ENCODE results near the gene APBA3. TPM values are rescaled to one million over a fixed set of nuclear protein-coding genes. Genes with fewer than 3 reads are reported as not detected.

APBA3 gene
- total RNA-seq, 2 experiments from 2014 or later, result 28.6 to 30.0 TPM

- no peaks in the 10 kb centered on the region for H3K4me1 Mint-ChIP-seq (ENCODE audit: low read depth)
These were observed 29.4 kb downstream of the APBA3 start for GRCh38 chr19:3732108-3732507.

GRCh38 chr19:3730457-3730958 lies 31.0 kb downstream of the APBA3 start:
- no peak for DNase-seq
- CTCF ChIA-PET, result no interaction called here
- intact Hi-C loops (cut with micrococcal nuclease), result no loop called here
- no peaks in the 10 kb centered on the region for H3K36me3 Mint-ChIP-seq (ENCODE audit: low read depth)
- H3K27ac Mint-ChIP-seq, result no peak overlapping the region
- no peak overlapping the region for H3K4me3 Mint-ChIP-seq
- no peaks in the 10 kb centered on the region for H3K9me3 Mint-ChIP-seq
- H3K27me3 Mint-ChIP-seq (ENCODE audit: low read depth), result no peaks in the 10 kb centered on the region
- no peaks in the 10 kb centered on the region for H3K4me1 Mint-ChIP-seq (ENCODE audit: low read depth)

More at GRCh38 chr19:3732108-3732507, 29.4 kb downstream of the APBA3 start:
- no peaks in the 10 kb centered on the region for H3K27me3 Mint-ChIP-seq (ENCODE audit: low read depth)
- no peaks in the 10 kb centered on the region for H3K9me3 Mint-ChIP-seq
- intact Hi-C loops (cut with micrococcal nuclease), result no loop called here
- no peaks in the 10 kb centered on the region for H3K36me3 Mint-ChIP-seq (ENCODE audit: low read depth)
- DNase-seq, result no peak
- H3K27ac Mint-ChIP-seq, result no peak overlapping the region
- H3K4me3 Mint-ChIP-seq, result no peak overlapping the region
- CTCF ChIA-PET, result interaction anchor here (0.7 kb wide), 1 partner anchor 11 kb away, joined by 4 read pairs; no protein-coding TSS in a partner anchor

DNA sequence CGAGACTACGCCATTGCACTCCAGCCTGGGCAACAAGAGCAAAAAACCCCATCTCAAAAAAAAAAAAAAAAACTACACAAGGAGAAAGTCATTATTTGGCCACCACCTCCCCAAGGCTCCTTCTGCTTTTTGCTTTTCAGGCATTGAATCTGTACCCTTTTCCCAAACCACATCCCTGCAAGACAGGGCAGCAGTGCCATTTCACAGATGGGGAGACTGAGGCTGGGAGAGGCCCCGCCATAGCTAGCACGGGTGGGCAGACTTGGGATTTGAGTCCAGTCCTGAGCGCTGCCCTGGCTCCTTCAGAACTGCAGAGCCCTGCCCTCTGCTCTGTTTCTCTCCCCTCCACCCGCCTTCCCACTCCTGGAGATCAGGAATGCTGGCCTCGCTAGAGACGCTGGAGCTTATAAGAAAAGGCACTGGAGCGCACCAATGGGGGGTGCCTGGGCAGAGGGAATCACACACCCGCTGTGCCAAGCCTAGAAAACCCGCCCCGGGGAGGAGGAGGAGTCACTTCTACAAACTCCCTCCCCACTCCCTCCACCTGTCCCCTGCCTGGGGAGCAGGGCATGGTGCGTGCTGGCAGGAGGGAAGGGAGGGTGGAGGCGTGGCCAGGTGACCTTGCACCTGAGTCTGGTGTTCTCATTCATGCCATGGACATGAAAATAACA lies 35.7 kb downstream of the APBA3 start:
- H3K9me3 Mint-ChIP-seq, result no peaks in the 10 kb centered on the region
- DNase-seq, result no peak
- H3K4me1 Mint-ChIP-seq (ENCODE audit: low read depth), result peaks cover 7% of the 10 kb centered on the region
- peaks cover 6% of the 10 kb centered on the region for H3K27me3 Mint-ChIP-seq (ENCODE audit: low read depth)
- intact Hi-C loops (cut with micrococcal nuclease), result no loop called here
- H3K36me3 Mint-ChIP-seq (ENCODE audit: low read depth), result no peaks in the 10 kb centered on the region
- no peak overlapping the region for H3K27ac Mint-ChIP-seq
- CTCF ChIA-PET, result interaction anchor here (0.7 kb wide), 1 partner anchor 284 kb away, joined by 3 read pairs; no protein-coding TSS in a partner anchor
- no peak overlapping the region for H3K4me3 Mint-ChIP-seq

DNA sequence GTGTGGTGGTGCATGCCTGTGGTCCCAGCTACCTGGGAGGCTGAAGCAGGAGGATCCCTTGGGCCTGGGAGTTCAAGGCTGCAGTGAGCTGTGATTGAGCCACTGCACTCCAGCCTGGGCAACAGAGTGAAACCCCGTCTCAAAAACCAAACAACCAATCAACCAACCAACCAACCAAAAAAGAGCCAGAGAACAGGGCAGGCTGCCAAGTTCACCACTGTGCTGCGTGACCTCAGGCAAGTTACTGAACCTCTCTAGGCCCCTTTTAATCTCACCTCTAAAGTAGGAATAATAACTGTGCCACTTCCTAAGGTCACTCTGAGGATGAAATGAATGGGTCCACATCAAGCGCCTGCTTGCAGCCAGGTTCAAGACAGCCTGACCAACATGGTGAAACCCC lies 36.4 kb downstream of the APBA3 start:
- Mint-ChIP-seq H3K27me3 (ENCODE audit: low read depth) (peaks cover 6% of the 10 kb centered on the region), H3K4me3 (no peak overlapping the region), H3K9me3 (no peaks in the 10 kb centered on the region), H3K27ac (no peak overlapping the region), H3K4me1 (ENCODE audit: low read depth) (peaks cover 7% of the 10 kb centered on the region), H3K36me3 (ENCODE audit: low read depth) (no peaks in the 10 kb centered on the region)
- no peak for DNase-seq
- intact Hi-C loops (cut with micrococcal nuclease), result no loop called here
- CTCF ChIA-PET, result interaction anchor here (0.7 kb wide), 1 partner anchor 283 kb away, joined by 3 read pairs; no protein-coding TSS in a partner anchor

DNA sequence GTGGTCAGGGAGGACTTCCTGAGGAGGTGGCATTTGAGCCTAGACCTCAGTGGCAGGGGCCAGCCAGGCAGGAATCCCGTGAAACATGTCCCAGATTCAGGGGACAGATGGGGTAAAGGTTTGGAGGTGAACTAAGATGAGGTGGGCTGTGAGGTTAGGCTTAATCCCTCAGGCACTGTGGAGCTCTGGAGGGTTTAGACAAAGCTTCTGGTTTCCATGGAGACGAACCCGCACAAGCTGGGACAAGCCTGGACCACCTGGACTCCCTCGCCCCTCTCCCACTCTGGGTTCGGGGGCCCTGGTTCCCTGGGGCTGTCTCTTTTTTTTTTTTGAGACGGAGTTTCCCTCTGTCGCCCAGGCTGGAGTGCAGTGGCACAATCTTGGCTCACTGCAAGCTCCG lies 37.6 kb downstream of the APBA3 start:
- intact Hi-C loops (cut with micrococcal nuclease), result no loop called here
- Mint-ChIP-seq H3K4me3 (no peak overlapping the region), H3K36me3 (ENCODE audit: low read depth) (no peaks in the 10 kb centered on the region), H3K9me3 (no peaks in the 10 kb centered on the region), H3K27ac (no peak overlapping the region), H3K4me1 (ENCODE audit: low read depth) (peaks cover 7% of the 10 kb centered on the region), H3K27me3 (ENCODE audit: low read depth) (peaks cover 9% of the 10 kb centered on the region)
- no peak for DNase-seq
- CTCF ChIA-PET, result interaction anchor here (0.7 kb wide), 1 partner anchor 58 kb away, joined by 3 read pairs; no protein-coding TSS in a partner anchor

- no peaks in the 10 kb centered on the region for H3K36me3 Mint-ChIP-seq (ENCODE audit: low read depth)
- intact Hi-C loops (cut with micrococcal nuclease), result no loop called here
- H3K27ac Mint-ChIP-seq, result no peak overlapping the region
- no peak overlapping the region for H3K4me3 Mint-ChIP-seq
- CTCF ChIA-PET, result interaction anchor here (0.7 kb wide), 1 partner anchor 57 kb away, joined by 3 read pairs; no protein-coding TSS in a partner anchor
- no peaks in the 10 kb centered on the region for H3K9me3 Mint-ChIP-seq
- peaks cover 7% of the 10 kb centered on the region for H3K4me1 Mint-ChIP-seq (ENCODE audit: low read depth)
- no peak for DNase-seq
- H3K27me3 Mint-ChIP-seq (ENCODE audit: low read depth), result peaks cover 9% of the 10 kb centered on the region
These were observed 38.4 kb downstream of the APBA3 start for GRCh38 chr19:3723110-3723488.

DNA sequence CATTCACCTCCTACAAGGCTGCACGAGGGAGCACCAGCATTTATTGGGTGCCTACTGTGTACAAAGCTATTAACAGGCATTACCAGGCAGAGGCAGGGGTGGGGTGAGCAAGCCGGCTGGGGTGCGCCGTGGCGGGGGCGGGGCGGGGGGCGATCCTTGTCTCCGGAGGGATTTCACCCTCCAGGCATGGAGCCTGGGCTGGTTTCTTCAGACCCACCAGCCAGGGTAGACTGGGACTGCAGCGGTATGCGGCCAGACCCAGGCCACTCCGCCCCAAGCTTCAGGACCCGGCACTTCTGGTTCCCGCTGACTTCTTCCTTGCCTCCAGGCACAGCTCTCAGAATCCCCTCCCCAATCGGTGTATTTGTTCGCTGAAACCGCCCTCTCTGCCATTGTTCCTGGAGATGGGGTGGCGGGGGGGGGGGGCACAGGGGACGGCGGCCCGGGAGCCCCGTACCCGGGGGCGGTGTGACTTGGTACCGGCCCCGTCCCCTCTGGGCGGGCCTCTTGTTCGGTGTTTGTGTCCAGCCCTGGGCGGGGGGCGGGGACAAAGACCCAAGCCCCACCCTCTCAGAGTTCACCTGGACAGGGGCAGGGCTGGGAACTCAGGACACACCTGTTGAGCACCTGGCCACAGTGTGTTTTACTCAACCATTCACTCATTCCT lies 38.9 kb downstream of the APBA3 start:
- DNase-seq, result no peak
- peaks cover 7% of the 10 kb centered on the region for H3K4me1 Mint-ChIP-seq (ENCODE audit: low read depth)
- no peak overlapping the region for H3K27ac Mint-ChIP-seq
- H3K36me3 Mint-ChIP-seq (ENCODE audit: low read depth), result no peaks in the 10 kb centered on the region
- H3K27me3 Mint-ChIP-seq (ENCODE audit: low read depth), result peaks cover 9% of the 10 kb centered on the region
- CTCF ChIA-PET, result no interaction called here
- no peaks in the 10 kb centered on the region for H3K9me3 Mint-ChIP-seq
- H3K4me3 Mint-ChIP-seq, result peak overlapping the region; percentile 20
- intact Hi-C loops (cut with micrococcal nuclease), result no loop called here

GRCh38 chr19:3721887-3722442 lies 39.5 kb downstream of the APBA3 start:
- CTCF ChIA-PET, result no interaction called here
- intact Hi-C loops (cut with micrococcal nuclease), result loop anchor here (2.0 kb wide), 1 partner anchor 41 kb away; the partner anchor contains the start of gene MRPL54
- no peak for DNase-seq
- peak overlapping the region; percentile 20 for H3K4me3 Mint-ChIP-seq
- H3K36me3 Mint-ChIP-seq (ENCODE audit: low read depth), result no peaks in the 10 kb centered on the region
- peaks cover 9% of the 10 kb centered on the region for H3K27me3 Mint-ChIP-seq (ENCODE audit: low read depth)
- no peak overlapping the region for H3K27ac Mint-ChIP-seq
- H3K4me1 Mint-ChIP-seq (ENCODE audit: low read depth), result peaks cover 7% of the 10 kb centered on the region
- no peaks in the 10 kb centered on the region for H3K9me3 Mint-ChIP-seq

DNA sequence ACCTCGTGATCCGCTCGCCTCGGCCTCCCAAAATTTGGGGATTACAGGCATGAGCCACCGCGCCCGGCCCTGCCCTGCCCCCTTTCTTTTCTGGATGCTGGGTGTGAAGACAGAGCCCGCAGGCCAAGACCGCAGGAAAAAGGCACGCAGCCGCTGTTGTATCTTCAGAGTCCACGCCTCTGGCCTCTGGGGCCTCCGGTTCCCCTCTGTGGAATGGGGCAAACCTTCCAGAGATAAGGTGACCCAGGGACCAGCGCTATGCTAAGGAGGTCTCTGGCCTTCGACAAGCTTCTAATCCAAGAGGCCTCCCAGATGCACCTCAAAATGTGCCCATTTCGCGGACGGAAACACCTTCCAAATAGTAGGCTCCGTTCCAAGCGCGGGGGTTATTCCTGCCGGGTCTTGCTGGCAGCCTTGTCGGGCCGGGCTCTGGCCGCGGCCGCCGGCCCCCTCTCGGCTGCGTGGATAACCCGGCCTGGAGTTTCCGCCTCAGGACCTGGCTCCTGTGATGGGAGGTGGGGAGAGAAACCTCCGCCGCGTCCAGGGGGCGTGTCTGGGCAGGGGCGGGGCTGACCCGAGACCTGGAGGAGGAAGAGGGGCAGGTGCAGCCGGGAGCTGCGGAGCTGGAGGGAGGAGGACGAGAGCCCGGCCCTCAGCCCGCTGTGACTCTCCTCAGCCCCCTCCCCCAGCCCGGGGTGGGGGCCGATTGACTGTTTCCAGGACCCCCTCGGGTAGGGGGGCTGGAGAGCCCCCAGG lies 40.2 kb downstream of the APBA3 start:
- Mint-ChIP-seq H3K36me3 (ENCODE audit: low read depth) (no peaks in the 10 kb centered on the region), H3K27ac (no peak overlapping the region), H3K4me3 (peak overlapping the region; percentile 54), H3K27me3 (ENCODE audit: low read depth) (peaks cover 9% of the 10 kb centered on the region), H3K9me3 (no peaks in the 10 kb centered on the region), H3K4me1 (ENCODE audit: low read depth) (peaks cover 7% of the 10 kb centered on the region)
- DNase-seq, result peak; percentile 91
- intact Hi-C loops (cut with micrococcal nuclease), result loop anchor here (2.0 kb wide), 1 partner anchor 41 kb away; the partner anchor contains the start of gene MRPL54
- CTCF ChIA-PET, result interaction anchor here (0.6 kb wide), 3 partner anchors 9 to 269 kb away, joined by 3 to 4 read pairs (median 3); no protein-coding TSS in a partner anchor

GRCh38 chr19:3720349-3720917 lies 41.1 kb downstream of the APBA3 start:
- Mint-ChIP-seq H3K27ac (no peak overlapping the region), H3K4me3 (no peak overlapping the region), H3K4me1 (ENCODE audit: low read depth) (peaks cover 7% of the 10 kb centered on the region), H3K27me3 (ENCODE audit: low read depth) (peaks cover 9% of the 10 kb centered on the region), H3K9me3 (no peaks in the 10 kb centered on the region), H3K36me3 (ENCODE audit: low read depth) (no peaks in the 10 kb centered on the region)
- CTCF ChIA-PET, result interaction anchor here (0.6 to 1.2 kb wide), 4 partner anchors 8 to 170 kb away, joined by 3 to 4 read pairs (median 3); no protein-coding TSS in a partner anchor
- intact Hi-C loops (cut with micrococcal nuclease), result loop anchor here (2.0 kb wide), 1 partner anchor 42 kb away; the partner anchor contains the start of gene MRPL54
- DNase-seq, result no peak

- no peaks in the 10 kb centered on the region for H3K36me3 Mint-ChIP-seq (ENCODE audit: low read depth)
These were observed 41.6 kb downstream of the APBA3 start for GRCh38 chr19:3719868-3720267.

More at GRCh38 chr19:3719868-3720267, 41.6 kb downstream of the APBA3 start:
- Mint-ChIP-seq H3K4me3 (no peak overlapping the region), H3K4me1 (ENCODE audit: low read depth) (peaks cover 7% of the 10 kb centered on the region), H3K27me3 (ENCODE audit: low read depth) (peaks cover 9% of the 10 kb centered on the region), H3K9me3 (no peaks in the 10 kb centered on the region), H3K27ac (no peak overlapping the region)
- CTCF ChIA-PET, result interaction anchor here (0.7 to 1.2 kb wide), 4 partner anchors 27 to 171 kb away, joined by 3 read pairs; no protein-coding TSS in a partner anchor
- intact Hi-C loops (cut with micrococcal nuclease), result loop anchor here (2.0 kb wide), 1 partner anchor 43 kb away; the partner anchor contains the start of gene MRPL54
- DNase-seq, result no peak
